GM10248 (cell line): ENCODE results near the gene CALR3.
"Not testable (repeated sequence)": the region's sequence is repeated elsewhere in the genome, so short reads cannot be mapped to it uniquely, and the experiment has no call there.

Source experiments
- CTCF ChIA-PET: fragments of 300-600 bp; sonication (Branson Sonifier 250); formaldehyde crosslinking; extraction: SDS; loops from one replicate; lab custom pipeline; 2021; ENCODE audit warnings: antibody characterized with exemption; lab: Yijun Ruan, JAX
- POLR2A ChIA-PET: fragments of 350-650 bp; sonication (Branson Sonifier 250); formaldehyde crosslinking; extraction: SDS; loops from one replicate; lab custom pipeline; 2020; ENCODE audit warnings: antibody characterized with exemption; lab: Yijun Ruan, JAX
- DNase-seq: peaks from one replicate; pipeline ENCODE4 v3.0.0; 2012; ENCODE audit errors: extremely low spot score
- TF ChIP-seq, protein P1 (sequence below): IDR thresholded peaks from 2 replicates; pipeline ENCODE4 v1.5.1; 2012; ENCODE audit warnings: mild to moderate bottlenecking, low read depth; ENCODE audit errors: extremely low read depth, missing control alignments, control extremely low read depth

CALR3 gene

DNA sequence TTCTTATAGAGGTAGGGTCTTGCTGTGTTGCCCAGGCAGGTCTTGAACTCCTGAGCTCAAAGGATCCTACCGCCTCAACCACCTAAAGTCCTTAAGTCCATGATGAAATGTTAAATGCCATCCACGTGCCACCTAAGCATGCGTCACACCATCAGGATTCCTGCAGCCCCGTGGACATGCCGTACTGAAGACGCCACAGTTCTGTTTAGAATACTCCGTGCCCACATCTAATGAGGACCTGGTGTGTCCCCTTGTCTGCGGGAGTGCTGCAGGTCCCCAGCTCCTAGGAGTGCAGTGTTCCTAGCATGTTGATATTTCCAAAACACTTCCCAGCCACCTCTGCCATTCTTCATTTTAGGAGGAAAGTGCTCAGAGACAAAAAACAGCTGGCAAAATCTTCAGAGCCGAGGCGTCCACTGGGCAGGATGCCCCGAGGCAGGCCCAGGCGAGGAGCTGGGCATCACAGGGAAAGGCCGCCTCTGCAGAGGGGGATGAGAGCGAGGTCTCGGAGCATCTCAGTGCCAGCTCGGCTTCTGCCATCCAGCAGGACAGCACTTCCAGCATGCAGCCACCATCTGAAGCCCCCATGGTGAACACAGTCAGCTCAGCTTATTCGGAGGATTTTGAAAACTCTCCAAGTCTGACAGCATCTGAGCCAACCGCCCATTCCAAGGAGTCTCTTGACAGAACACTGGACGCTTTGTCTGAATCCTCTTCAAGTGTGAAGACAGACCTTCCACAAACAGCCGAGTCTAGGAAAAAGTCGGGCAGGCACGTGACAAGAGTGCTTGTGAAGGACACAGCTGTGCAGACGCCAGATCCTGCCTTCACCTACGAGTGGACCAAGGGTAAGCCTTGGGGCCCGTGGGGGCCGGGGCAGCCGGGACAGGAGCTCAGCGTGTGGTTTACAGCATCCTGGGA, 13.4 kb upstream of the CALR3 start:
- ChIA-PET CTCF (interaction anchor here (1.3 to 3.9 kb wide), 2 partner anchors 9 to 19 kb away, joined by 3 to 11 read pairs; no protein-coding TSS in a partner anchor), POLR2A (interaction anchor here (0.6 kb wide), 1 partner anchor 894 kb away, joined by 3 read pairs; no protein-coding TSS in a partner anchor)
- TF ChIP-seq, protein P1, sequence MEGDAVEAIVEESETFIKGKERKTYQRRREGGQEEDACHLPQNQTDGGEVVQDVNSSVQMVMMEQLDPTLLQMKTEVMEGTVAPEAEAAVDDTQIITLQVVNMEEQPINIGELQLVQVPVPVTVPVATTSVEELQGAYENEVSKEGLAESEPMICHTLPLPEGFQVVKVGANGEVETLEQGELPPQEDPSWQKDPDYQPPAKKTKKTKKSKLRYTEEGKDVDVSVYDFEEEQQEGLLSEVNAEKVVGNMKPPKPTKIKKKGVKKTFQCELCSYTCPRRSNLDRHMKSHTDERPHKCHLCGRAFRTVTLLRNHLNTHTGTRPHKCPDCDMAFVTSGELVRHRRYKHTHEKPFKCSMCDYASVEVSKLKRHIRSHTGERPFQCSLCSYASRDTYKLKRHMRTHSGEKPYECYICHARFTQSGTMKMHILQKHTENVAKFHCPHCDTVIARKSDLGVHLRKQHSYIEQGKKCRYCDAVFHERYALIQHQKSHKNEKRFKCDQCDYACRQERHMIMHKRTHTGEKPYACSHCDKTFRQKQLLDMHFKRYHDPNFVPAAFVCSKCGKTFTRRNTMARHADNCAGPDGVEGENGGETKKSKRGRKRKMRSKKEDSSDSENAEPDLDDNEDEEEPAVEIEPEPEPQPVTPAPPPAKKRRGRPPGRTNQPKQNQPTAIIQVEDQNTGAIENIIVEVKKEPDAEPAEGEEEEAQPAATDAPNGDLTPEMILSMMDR: no peak
- no peak for DNase-seq

DNA sequence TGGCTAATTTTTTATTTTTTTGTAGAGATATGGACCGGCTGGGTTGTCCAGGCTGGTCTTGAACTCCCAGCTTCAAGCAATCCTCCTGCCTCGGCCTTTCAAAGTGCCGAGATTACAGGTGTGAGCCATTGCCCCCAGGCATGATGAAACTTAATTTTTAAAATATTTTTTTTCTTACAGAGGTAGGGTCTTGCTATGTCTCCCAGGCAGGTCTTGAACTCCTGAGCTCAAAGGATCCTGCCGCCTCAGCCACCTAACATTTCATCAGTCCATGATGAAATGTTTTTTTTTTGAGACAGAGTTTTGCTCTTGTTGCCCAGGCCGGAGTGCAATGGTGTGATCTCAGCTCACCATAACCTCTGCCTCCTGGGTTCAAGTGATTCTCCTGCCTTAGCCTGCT, 12.6 kb upstream of the CALR3 start:
- POLR2A ChIA-PET: interaction anchor here (0.7 kb wide), 1 partner anchor 257 kb away, joined by 3 read pairs; no protein-coding TSS in a partner anchor
- no peak for DNase-seq
- TF ChIP-seq, protein P1: no peak
- CTCF ChIA-PET: interaction anchor here (1.3 to 3.9 kb wide), 2 partner anchors 10 to 19 kb away, joined by 3 to 11 read pairs; no protein-coding TSS in a partner anchor

DNA sequence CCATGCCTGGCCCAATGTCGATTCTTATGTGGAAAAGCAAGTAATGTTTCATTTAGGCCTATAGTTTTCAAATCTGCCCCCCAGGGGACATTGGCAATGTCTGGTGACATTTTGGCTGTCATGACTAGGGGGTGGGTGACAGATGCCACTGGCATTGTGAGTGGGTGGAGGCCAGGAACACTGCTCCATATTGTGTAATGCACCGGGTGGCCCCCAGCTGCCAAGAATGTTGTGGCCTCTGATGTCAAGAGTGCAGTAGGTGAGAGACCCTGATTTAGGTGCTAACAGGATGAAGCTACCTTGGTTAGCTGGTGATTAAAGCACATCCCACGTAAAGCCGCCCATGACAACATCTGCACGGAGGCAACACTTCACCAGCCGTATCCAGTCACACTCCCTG, 11.0 kb upstream of the CALR3 start:
- CTCF ChIA-PET: interaction anchor here (3.9 kb wide), 1 partner anchor 11 kb away, joined by 11 read pairs; no protein-coding TSS in a partner anchor
- POLR2A ChIA-PET: no interaction called here
- no peak for DNase-seq
- TF ChIP-seq, protein P1: no peak

DNA sequence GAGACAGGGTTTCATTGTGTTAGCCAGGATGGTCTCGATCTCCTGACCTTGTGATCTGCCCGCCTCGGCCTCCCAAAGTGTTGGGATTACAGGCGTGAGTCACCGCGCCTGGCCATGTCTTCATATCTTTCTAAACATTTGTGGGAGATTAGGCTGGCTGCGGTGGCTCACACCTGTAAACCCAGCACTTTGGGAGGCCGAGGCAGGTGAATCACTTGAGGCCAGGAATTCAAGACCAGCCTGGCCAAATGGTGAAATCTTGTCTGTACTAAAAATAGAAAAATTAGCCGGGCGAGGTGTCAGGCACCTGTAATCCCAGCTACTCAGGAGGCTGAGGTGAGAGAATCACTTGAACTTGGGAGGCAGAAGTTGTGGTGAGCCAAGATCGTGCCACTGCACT, 10.2 kb upstream of the CALR3 start:
- POLR2A ChIA-PET, CTCF ChIA-PET, DNase-seq: not testable (repeated sequence)

DNA sequence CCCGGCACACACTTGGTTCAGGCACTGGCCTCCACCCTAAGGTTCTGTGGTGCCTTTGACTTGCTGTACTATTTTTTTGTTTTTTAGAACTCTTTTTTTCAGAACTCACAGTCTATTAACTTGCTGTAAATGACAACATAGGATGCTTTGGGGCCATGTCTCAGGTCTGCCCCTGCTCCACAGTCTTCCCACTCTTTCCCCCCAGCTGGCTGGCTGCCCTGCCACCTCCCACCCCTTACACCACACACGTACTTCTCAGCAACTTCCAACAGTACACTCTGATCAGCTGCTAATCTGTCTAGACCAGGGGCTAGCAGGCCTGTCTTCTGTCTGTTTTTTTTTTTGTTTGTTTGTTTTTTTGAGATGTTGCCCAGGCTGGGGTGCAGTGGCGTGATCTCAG, 8.3 kb upstream of the CALR3 start:
- DNase-seq: no peak
- POLR2A ChIA-PET: interaction anchor here (0.5 to 0.6 kb wide), 2 partner anchors 52 to 801 kb away, joined by 3 to 5 read pairs; no protein-coding TSS in a partner anchor
- CTCF ChIA-PET: no interaction called here

DNA sequence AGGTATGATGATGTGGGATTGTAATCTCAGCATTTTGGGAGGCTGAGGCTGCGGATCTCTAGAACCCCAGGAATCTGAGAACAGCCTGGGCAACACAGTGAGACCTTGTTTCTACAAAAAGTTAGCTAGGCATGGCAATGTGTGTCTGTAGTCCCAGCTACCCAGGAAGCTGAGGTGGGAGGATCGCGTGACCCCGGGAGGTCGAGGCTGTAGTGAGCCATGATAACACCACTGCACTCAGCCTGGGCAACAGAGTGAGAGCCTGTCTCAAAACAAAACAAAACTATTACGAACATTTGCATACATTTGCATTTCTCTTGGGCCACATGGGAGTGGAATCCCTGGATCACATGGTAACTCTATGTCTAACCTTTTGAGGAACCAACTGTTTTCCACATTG, 1.9 kb upstream of the CALR3 start:
- POLR2A ChIA-PET: no interaction called here
- CTCF ChIA-PET: interaction anchor here (1.4 kb wide), 1 partner anchor 56 kb away, joined by 3 read pairs; no protein-coding TSS in a partner anchor
- DNase-seq: no peak
- TF ChIP-seq, protein P1: no peak

More for the DNA sequence above, 8.3 kb upstream of the CALR3 start:
- TF ChIP-seq, protein P1: no peak
